Neural cell (in vitro differentiated cells): ENCODE data around the gene TARS3. TPM values are rescaled to one million over a fixed set of nuclear protein-coding genes. Genes with fewer than 3 reads are reported as not detected.

Source experiments
- H2AFZ ChIP-seq: fragments of 200-600, 300-800 bp; sonication (generic), shearing (Covaris generic); 2 replicates; pipeline ENCODE4 v1.6.0; 2014; ENCODE audit warnings: low read depth, mild to moderate bottlenecking, antibody characterized with exemption, low read length, moderate library complexity
- H3F3A ChIP-seq: fragments of 200-600 bp; shearing (Covaris generic); 2 replicates; pipeline ENCODE4 v1.6.1; 2016; ENCODE audit warnings: mild to moderate bottlenecking, moderate library complexity, mixed read lengths, antibody characterized with exemption, low read length; ENCODE audit not compliant: insufficient read depth, poor library complexity, severe bottlenecking
- H3K27ac ChIP-seq: fragments of 200-600, 300-800 bp; sonication (generic), shearing (Covaris generic); 2 replicates; pipeline ENCODE4 v1.5.1; 2014; ENCODE audit warnings: mild to moderate bottlenecking, low read length, moderate library complexity
- H3K27me3 ChIP-seq: fragments of 300-800, 200-600 bp; sonication (generic), shearing (Covaris generic); 2 replicates; pipeline ENCODE4 v1.6.0; 2014; ENCODE audit warnings: mild to moderate bottlenecking, low read depth, low read length, moderate library complexity; ENCODE audit not compliant: insufficient read depth
- H3K36me3 ChIP-seq: fragments of 300-800, 200-600 bp; sonication (generic), shearing (Covaris generic); 2 replicates; pipeline ENCODE4 v1.5.1; 2014; ENCODE audit warnings: mild to moderate bottlenecking, antibody characterized with exemption, low read length, moderate library complexity; ENCODE audit not compliant: insufficient read depth
- H3K4me2 ChIP-seq: fragments of 300-800, 200-600 bp; sonication (generic), shearing (Covaris generic); 2 replicates; pipeline ENCODE4 v1.6.0; 2014; ENCODE audit warnings: mild to moderate bottlenecking, low read length
- H3K4me3 ChIP-seq: fragments of 300-800, 200-600 bp; sonication (generic), shearing (Covaris generic); 2 replicates; pipeline ENCODE4 v1.5.1; 2014; ENCODE audit warnings: mild to moderate bottlenecking, low read length, moderate library complexity
- H3K79me2 ChIP-seq: fragments of 200-600 bp; shearing (Covaris generic); replicated peaks from 2 replicates; pipeline ENCODE4 v1.6.0; 2014; ENCODE audit warnings: mild to moderate bottlenecking, low read length, moderate library complexity; ENCODE audit not compliant: insufficient read depth
- H3K9ac ChIP-seq: fragments of 300-800, 200-600 bp; sonication (generic), shearing (Covaris generic); 2 replicates; pipeline ENCODE4 v1.6.1; 2016; ENCODE audit warnings: mild to moderate bottlenecking, low read length, mixed read lengths
- H3K9me2 ChIP-seq: fragments of 200-600 bp; shearing (Covaris generic); 2 replicates; pipeline ENCODE4 v1.6.1; 2016; ENCODE audit warnings: mild to moderate bottlenecking, low read length, mixed read lengths; ENCODE audit not compliant: insufficient read depth
- H3K9me3 ChIP-seq: fragments of 200-600, 300-800 bp; sonication (generic), shearing (Covaris generic); 2 replicates; pipeline ENCODE4 v1.6.1; 2016; ENCODE audit warnings: mild to moderate bottlenecking, mixed run types, low read length, moderate library complexity, mixed read lengths
- H4K20me1 ChIP-seq: fragments of 200-600 bp; shearing (Covaris generic); 2 replicates; pipeline ENCODE4 v1.6.1; 2016; ENCODE audit warnings: mild to moderate bottlenecking, mixed run types; ENCODE audit not compliant: insufficient read depth
- CTCF ChIP-seq: fragments of 450-650 bp; IDR thresholded peaks from 2 replicates; pipeline ENCODE4 v1.5.1; 2014; ENCODE audit warnings: antibody characterized with exemption, mild to moderate bottlenecking, moderate library complexity; ENCODE audit not compliant: poor library complexity, severe bottlenecking
- EP300 ChIP-seq: fragments of 450-650 bp; conservative IDR thresholded peaks from 2 replicates; pipeline ENCODE4 v1.6.1; 2014; ENCODE audit warnings: antibody characterized with exemption, mild to moderate bottlenecking, moderate library complexity; ENCODE audit not compliant: poor library complexity, severe bottlenecking
- EZH2 ChIP-seq: fragments of 200-600, 300-800 bp; shearing (Covaris generic), sonication (generic); IDR thresholded peaks from 2 replicates; pipeline ENCODE4 v1.6.1; 2014; ENCODE audit warnings: antibody characterized with exemption, low read length, borderline replicate concordance, mild to moderate bottlenecking; ENCODE audit not compliant: insufficient read depth, poor library complexity, severe bottlenecking
- MXI1 ChIP-seq: fragments of 450-650 bp; conservative IDR thresholded peaks from 2 replicates; pipeline ENCODE4 v1.6.1; 2014; ENCODE audit warnings: antibody characterized with exemption, mild to moderate bottlenecking; ENCODE audit not compliant: poor library complexity, severe bottlenecking
- POLR2AphosphoS5 ChIP-seq: IDR thresholded peaks from 2 replicates; pipeline ENCODE4 v1.6.1; 2012
- RAD21 ChIP-seq: fragments of 450-650 bp; conservative IDR thresholded peaks from 2 replicates; pipeline ENCODE4 v1.6.1; 2014; ENCODE audit warnings: antibody characterized with exemption, mild to moderate bottlenecking, moderate library complexity
- REST ChIP-seq: IDR thresholded peaks from 2 replicates; pipeline ENCODE4 v1.6.1; 2012; ENCODE audit warnings: borderline replicate concordance
- SMC3 ChIP-seq: fragments of 450-650 bp; conservative IDR thresholded peaks from 2 replicates; pipeline ENCODE4 v1.6.1; 2014; ENCODE audit warnings: antibody characterized with exemption, mild to moderate bottlenecking, moderate library complexity; ENCODE audit not compliant: poor library complexity
- TAF1 ChIP-seq: IDR thresholded peaks from 2 replicates; pipeline ENCODE4 v1.6.1; 2012; ENCODE audit warnings: low read depth
- polyA plus RNA-seq: library from polyadenylated mRNA; depleted of rRNA; stranded (reverse); fragments of >200 nt; gene quantifications from 2 replicates; pipeline ENCODE4 v1.2.3, GENCODE V29; 2014

TARS3 gene
- polyA plus RNA-seq, 1 donor from 2014 or later = 27.1 TPM

GRCh38 chr15:101675796-101676582 is 48.3 kb downstream of the TARS3 start:
- Histone ChIP-seq H3K9ac (no peak overlapping the region), H3K9me2 (no peaks in the 10 kb centered on the region), H4K20me1 (no peaks in the 10 kb centered on the region), H3K36me3 (peaks cover 8% of the 10 kb centered on the region), H3K9me3 (no peaks in the 10 kb centered on the region), H3K27ac (no peak overlapping the region), H3K27me3 (no peaks in the 10 kb centered on the region), H3K4me3 (no peak overlapping the region), H3K79me2 (no peaks in the 10 kb centered on the region), H2AFZ (no peak overlapping the region), H3F3A (no peaks in the 10 kb centered on the region), H3K4me2 (no peak overlapping the region)
- TF ChIP-seq REST = no peak
- no peak for TF ChIP-seq EP300
- no peak for TF ChIP-seq TAF1
- TF ChIP-seq CTCF = no peak
- TF ChIP-seq EZH2 = no peak
- TF ChIP-seq SMC3 = no peak
- no peak for TF ChIP-seq RAD21
- no peak for TF ChIP-seq MXI1
- no peak for TF ChIP-seq POLR2AphosphoS5

- H3K4me3 ChIP-seq = no peak overlapping the region
- no peaks in the 10 kb centered on the region for H4K20me1 ChIP-seq
- peaks cover 6% of the 10 kb centered on the region for H3K36me3 ChIP-seq
- no peaks in the 10 kb centered on the region for H3K9me2 ChIP-seq
- H3K79me2 ChIP-seq = no peaks in the 10 kb centered on the region
- H2AFZ ChIP-seq = no peak overlapping the region
- no peaks in the 10 kb centered on the region for H3F3A ChIP-seq
- H3K27ac ChIP-seq = no peak overlapping the region
- H3K4me2 ChIP-seq = no peak overlapping the region
- TF ChIP-seq POLR2AphosphoS5 (no peak), CTCF (no peak), EP300 (no peak), SMC3 (no peak), TAF1 (no peak), REST (no peak), EZH2 (no peak), MXI1 (no peak), RAD21 (no peak)
- no peak overlapping the region for H3K9ac ChIP-seq
- H3K9me3 ChIP-seq = no peaks in the 10 kb centered on the region
- H3K27me3 ChIP-seq = no peaks in the 10 kb centered on the region
Measured at GRCh38 chr15:101675015-101675414, 49.3 kb downstream of the TARS3 start.
